GM19193 (cell line): ENCODE data around the gene MAN2A1.

Source experiments
- POLR2A ChIP-seq: IDR thresholded peaks from 4 replicates; pipeline ENCODE4 v1.6.1; 2011; ENCODE audit not compliant: insufficient read depth, insufficient read length; ENCODE audit errors: extremely low read depth

The MAN2A1 gene

DNA sequence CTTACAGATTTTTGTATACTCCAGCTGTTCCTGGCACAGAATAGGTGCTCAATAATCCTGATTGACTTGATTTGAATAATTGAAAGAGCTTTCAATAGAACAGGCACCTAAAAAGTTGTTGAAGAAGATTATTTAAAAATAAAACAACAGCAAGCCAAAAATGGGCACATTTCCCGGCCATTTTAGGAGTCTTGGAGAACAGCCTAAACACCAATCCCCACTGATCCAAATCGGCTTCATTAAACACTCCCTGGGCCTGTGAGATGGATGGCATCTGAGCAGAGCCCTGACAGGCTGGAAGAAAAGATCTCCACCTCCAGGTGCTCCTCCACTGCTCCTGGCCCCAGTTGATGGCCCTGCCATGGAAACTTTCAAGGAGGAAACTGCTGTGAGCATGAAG lies 213.3 kb downstream of the MAN2A1 start:
- no peak for TF ChIP-seq POLR2A

DNA sequence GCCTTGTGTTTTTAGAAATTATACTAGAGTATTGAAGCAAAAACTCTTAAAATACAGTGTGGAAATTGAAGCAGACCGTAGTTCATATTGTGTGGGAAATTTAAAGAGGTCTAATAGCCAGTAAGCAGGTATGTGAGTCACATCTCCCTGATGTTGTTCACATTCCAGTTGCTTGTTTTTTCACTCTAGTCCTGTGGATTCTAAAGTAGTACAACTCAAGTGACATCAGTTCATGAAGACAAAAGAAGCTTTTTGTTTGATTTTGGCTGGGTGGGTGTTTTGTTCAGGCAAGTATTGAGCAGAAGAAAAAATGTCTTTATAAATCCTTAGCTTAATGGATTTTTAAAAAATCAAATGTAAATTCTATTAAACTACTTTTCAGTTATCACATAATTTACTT lies 216.2 kb downstream of the MAN2A1 start:
- no peak for TF ChIP-seq POLR2A

GRCh38 chr5:109907189-109907588 lies 217.5 kb downstream of the MAN2A1 start:
- TF ChIP-seq POLR2A, result no peak

DNA sequence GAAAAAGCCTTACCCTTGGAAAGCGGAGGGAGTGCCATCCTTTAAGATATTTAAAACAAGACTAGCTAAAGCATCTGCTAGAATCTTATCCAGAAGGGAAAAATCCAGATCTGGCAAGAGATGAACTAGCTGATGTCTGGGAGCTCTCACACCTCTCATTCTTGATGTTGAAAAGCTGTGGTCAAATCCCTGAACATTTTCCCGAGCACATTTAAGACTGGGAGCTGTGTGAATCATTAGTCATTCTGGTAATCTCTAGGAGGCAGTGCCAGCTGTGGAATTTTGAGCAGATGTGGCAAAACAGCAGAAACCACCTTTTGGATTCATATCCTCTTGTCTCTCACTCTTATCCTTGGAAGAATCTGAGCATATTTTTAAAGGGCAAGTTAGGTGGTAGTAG lies 218.0 kb downstream of the MAN2A1 start:
- TF ChIP-seq POLR2A, result no peak

DNA sequence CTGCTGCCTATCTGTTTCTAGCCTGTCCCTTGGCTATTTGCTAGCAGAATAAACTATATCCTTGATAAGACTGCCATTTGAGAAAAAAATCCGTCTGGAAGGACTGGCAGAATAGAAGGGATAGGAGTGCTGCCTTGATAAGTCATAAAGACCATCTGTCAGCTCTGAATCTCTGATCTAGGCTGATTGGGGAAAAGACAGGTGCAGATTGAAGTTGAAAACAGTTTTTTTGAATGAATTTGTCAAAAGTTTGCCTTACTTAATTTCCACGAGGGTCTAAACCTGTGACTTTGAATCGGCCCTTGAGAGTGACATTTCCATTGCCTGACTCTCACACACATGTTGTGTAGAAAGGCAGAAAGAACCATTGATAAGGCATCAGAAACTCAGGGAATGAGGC lies 218.6 kb downstream of the MAN2A1 start:
- TF ChIP-seq POLR2A, result no peak

- no peak for TF ChIP-seq POLR2A
These were observed 221.1 kb downstream of the MAN2A1 start for GRCh38 chr5:109910874-109911273.

DNA sequence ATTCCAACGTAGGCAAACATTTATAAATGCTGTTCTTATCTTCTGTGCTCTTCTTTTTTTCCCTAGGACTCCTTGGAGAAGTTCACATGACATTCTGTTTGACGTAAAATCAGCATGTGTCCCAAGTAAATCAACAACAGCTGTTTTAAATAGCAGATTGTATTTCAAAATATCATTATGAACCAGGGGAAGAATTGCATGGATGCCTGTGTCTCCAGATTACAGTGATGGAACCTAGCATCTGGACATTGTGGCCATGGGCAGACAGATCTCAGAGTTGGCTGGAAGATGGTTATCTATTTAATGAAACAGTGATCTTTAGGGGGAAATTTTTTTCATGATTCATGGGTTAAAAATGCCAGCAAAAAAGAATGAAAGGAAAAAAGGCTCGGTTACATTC lies 222.0 kb downstream of the MAN2A1 start:
- TF ChIP-seq POLR2A, result no peak

DNA sequence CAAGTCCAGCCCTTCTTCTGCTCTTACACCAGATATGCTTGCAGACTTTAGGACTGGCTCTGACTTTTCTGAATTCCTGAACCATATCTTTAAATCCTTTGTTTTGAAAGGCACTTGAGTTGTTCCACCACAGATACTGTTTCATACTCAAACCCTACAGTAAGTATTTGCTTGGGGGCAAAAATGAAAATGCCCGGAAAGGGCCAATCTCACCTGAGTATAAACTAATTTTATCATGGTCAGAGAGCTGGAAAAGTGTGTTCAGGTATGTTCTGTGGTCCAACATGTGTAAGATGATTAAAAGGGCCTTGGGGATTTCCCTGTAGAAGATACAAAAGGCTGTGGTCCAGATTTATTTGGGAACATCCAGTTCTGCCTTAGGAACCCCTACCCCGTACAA lies 225.2 kb downstream of the MAN2A1 start:
- no peak for TF ChIP-seq POLR2A

DNA sequence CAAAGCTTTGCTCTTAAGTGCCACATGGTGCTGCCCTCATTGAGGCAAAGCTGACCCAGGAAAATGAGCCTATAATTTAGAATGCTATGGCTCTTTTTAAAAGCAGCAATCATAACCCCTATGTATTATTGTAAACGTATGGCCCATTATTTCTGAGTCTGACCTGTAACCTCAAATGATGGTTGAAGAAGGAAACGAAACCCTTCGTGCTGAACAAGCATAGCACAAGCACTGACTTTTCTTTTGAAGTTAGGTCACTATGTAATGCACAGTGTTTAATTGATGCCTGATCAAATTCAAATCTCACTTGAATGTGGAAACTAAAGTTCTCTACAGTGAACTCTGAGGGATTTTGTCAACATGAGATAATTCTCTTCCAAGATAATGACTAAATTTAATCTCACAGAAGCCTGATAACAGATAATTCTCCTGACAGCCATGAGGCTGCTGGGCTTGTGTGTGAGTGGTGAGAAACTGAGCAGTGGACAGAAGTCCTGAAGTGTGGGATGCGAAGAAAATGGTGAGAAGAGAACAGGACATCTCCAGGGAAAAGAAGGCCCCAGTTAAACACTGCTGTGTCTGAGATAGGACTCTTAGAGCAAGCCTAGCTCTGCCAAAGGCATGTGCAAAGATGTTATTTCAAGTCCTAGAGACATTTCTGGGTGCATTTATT lies 226.9 kb downstream of the MAN2A1 start:
- TF ChIP-seq POLR2A, result no peak
